GM20000 (cell line): ENCODE data around the gene G6PC2.
"Not testable (repeated sequence)": the region's sequence is repeated elsewhere in the genome, so short reads cannot be mapped to it uniquely, and the experiment has no call there.

ENCODE experiments used
- DNase-seq: peaks from one replicate; pipeline ENCODE4 v3.0.0; 2012; ENCODE audit warnings: low spot score
- CTCF ChIP-seq: IDR thresholded peaks from 2 replicates; pipeline ENCODE4 v1.5.1; 2012; ENCODE audit warnings: mild to moderate bottlenecking, control low read depth; ENCODE audit errors: extremely low read depth, missing control alignments

Gene G6PC2

DNA sequence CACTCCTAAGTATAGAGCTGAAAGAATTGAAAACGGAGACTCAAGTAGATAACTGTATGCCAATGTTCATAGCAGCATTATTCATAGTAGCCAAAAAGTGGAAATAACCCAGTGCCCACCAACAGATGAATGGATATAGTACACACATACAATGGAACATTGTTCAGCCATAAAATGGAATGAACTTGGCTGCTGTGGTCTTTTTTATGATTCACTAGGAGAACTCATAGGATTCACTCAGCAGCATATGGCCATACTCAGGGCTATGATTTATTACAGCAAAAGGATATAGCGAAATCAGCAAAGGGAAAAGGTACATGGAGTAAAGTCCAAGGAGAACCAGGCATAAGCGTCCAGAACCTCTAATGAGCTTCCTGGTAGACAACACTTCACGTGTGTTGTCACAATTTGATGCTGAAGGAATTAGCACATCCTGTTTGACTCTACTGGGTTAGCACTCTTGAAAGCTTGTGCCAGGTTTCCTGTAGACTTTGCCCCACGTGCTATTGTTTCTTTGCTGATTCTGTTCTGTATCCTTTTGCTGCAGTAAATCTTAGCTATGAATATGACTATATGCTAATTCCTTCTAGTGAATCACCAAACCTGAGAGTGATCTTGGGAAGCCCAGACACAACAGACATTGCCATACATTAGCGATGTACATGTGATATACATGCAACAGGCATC is 26.6 kb upstream of the G6PC2 start:
- no peak for TF ChIP-seq CTCF
- no peak for DNase-seq

DNA sequence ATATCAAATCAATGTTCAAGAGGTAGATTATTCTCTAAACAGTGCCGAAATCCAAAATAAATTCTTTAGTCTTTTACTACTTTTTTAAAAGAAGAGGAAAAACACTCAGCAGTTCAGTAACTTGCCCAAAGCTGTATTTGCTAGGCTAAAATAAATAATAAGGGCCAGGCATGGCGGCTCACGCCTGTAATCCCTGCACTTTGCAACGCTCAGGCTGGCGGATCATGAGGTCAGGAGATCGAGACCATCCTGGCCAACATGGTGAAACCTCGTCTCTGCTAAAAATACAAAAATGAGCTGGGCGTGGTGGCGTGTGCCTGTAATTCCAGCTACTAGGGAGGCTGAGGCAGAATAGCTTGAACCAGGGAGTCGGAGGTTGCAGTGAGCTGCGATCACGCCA is 18.9 kb upstream of the G6PC2 start:
- DNase-seq, result not testable (repeated sequence)

- no peak for TF ChIP-seq CTCF
- DNase-seq, result no peak
Measured at GRCh38 chr2:168884975-168885374, 16.1 kb upstream of the G6PC2 start.

DNA sequence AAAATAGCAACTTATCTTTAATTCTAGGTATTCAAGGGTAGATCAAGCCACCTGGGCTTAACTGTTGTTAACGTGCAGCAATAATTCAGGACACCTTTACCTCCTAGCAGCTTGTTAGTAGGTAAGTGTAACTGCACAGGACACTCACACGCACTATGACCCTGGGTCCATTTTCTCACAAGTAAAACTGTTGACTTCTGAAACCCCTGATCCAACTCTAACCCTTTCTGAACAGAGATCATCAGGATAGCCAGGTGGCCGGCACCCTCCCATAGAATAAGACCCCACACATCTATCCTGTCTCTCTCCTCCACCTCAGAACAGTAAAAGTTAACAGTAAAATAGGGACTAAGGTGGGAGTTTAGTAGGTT is 11.5 kb upstream of the G6PC2 start:
- DNase-seq, result no peak
- no peak for TF ChIP-seq CTCF

DNA sequence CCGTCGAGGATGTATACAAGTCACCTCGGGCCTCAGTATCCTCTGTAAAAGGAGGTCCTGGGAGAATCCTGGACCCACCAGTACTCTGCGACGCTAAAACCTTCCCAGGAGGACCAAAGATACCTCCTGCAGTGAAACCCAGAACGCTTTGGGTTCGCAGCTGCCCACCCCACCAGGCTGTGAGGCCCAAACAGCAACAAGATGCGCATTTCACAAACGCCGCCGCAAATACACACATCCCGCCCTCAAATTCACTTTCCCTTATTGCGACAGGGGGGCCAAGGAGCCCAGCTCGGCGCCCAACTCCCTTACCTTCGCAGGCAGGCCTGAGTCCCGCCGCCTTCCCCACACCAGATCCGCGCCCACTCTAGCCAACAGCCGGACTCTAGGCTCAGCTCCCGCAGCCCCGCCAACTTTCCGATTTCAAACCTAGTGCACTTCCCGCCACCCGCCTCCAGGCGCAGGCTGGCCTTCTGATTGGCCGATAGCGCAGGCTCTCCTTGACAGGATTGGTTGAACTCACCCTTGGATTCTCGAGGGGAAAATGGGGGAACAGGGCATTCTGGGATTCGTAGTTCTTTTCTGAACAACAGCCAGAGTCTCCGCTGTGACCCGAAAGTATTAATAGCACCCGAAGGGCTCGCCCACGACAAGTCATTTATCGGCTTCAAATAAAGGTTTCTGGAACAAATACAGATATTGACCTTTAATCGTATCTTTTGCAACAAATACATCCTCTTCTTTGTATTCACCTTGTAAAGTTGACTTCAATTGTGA is 10.9 kb upstream of the G6PC2 start, which contains the start of gene SPC25:
SPC25 (minus strand) TSS at position 425 of the 777 bp plus-strand sequence. CDS start 911 bp downstream, outside the sequence.
- no peak for TF ChIP-seq CTCF

GRCh38 chr2:168892327-168892726 is 8.8 kb upstream of the G6PC2 start:
- TF ChIP-seq CTCF, result no peak
- no peak for DNase-seq

More for the DNA sequence above, 10.9 kb upstream of the G6PC2 start, which contains the start of gene SPC25:
- peak; percentile 91 for DNase-seq

GRCh38 chr2:168894101-168894500 is 7.0 kb upstream of the G6PC2 start:
- no peak for TF ChIP-seq CTCF
- no peak for DNase-seq
